ENCODE measurements around the gene NRXN2. TPM values are rescaled to one million over a fixed set of nuclear protein-coding genes. Genes with fewer than 3 reads are reported as not detected.

NRXN2 gene
- total and polyA plus RNA-seq, 4 donors, result 0.17 to 2.8 (median 1.4) TPM

DNA sequence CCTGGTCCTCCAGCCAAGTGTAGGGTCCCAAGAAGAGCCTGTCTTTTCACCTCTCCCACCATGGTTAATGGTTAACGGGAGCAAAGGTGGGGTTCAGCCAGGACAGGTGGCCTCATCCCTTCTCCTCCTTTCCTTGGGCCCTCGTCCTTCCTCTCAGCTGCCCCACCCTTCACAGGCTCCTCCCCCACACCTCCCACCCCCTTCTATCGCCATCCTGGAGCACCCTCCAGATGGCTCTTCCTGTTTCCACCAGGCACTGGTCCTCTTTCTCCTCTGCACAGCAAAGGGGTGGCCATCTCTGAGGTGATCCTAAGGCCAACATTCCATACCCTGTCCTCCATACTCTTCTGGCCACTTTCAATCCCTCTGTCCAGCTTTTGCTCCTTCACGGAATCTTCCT is 83.1 kb downstream of the NRXN2 start:
- Histone ChIP-seq H3K27ac (ENCODE audit: low read depth in 1 of 2, low read length in 2 of 2) (no peak overlapping the region), H3K4me3 (ENCODE audit: low read depth in 1 of 3, low read length in 3 of 3) (no peak overlapping the region), H3K36me3 (ENCODE audit: control insufficient read depth in 4 of 4, insufficient read depth in 3 of 4, low read depth in 1 of 4, low read length in 3 of 4) (no peaks in the 10 kb centered on the region), H3K9ac (ENCODE audit: low read depth in 1 of 2, low read length in 2 of 2) (no peak overlapping the region), H3K9me3 (ENCODE audit: control insufficient read depth in 4 of 4, low read length in 3 of 4) (no peaks in the 10 kb centered on the region), H3K4me1 (ENCODE audit: control insufficient read depth in 4 of 4, insufficient read depth in 4 of 4, low read length in 3 of 4) (no peaks in the 10 kb centered on the region), H3K27me3 (ENCODE audit: control insufficient read depth in 4 of 4, insufficient read depth in 4 of 4, low read length in 3 of 4) (peaks cover 0 to 12% (median 6%) of the 10 kb centered on the region in 4 donors)
- no peak for DNase-seq (ENCODE audit: low spot score)
- TF ChIP-seq RXRA (IDR thresholded peaks at IDR 0.05), result no peak
- TF ChIP-seq, protein P1, sequence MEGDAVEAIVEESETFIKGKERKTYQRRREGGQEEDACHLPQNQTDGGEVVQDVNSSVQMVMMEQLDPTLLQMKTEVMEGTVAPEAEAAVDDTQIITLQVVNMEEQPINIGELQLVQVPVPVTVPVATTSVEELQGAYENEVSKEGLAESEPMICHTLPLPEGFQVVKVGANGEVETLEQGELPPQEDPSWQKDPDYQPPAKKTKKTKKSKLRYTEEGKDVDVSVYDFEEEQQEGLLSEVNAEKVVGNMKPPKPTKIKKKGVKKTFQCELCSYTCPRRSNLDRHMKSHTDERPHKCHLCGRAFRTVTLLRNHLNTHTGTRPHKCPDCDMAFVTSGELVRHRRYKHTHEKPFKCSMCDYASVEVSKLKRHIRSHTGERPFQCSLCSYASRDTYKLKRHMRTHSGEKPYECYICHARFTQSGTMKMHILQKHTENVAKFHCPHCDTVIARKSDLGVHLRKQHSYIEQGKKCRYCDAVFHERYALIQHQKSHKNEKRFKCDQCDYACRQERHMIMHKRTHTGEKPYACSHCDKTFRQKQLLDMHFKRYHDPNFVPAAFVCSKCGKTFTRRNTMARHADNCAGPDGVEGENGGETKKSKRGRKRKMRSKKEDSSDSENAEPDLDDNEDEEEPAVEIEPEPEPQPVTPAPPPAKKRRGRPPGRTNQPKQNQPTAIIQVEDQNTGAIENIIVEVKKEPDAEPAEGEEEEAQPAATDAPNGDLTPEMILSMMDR (IDR thresholded peaks at IDR 0.05; ENCODE audit: low read depth, low read length, missing input control), result no peak
- TF ChIP-seq EGR1 (IDR thresholded peaks at IDR 0.05; ENCODE audit: low read depth in 2 of 2), result no peak
- no peak for TF ChIP-seq HNF4A (conservative IDR thresholded peaks at IDR 0.05)
- no peak for TF ChIP-seq FOXA2 (IDR thresholded peaks at IDR 0.05)
- no peak for TF ChIP-seq RAD21 (IDR thresholded peaks at IDR 0.05)
- TF ChIP-seq, protein P2, sequence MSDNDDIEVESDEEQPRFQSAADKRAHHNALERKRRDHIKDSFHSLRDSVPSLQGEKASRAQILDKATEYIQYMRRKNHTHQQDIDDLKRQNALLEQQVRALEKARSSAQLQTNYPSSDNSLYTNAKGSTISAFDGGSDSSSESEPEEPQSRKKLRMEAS (IDR thresholded peaks at IDR 0.05), result no peak
- no peak for TF ChIP-seq GABPA (IDR thresholded peaks at IDR 0.05 in 1 of 2, conservative IDR thresholded peaks at IDR 0.05 in 1 of 2)
- TF ChIP-seq, protein P3, sequence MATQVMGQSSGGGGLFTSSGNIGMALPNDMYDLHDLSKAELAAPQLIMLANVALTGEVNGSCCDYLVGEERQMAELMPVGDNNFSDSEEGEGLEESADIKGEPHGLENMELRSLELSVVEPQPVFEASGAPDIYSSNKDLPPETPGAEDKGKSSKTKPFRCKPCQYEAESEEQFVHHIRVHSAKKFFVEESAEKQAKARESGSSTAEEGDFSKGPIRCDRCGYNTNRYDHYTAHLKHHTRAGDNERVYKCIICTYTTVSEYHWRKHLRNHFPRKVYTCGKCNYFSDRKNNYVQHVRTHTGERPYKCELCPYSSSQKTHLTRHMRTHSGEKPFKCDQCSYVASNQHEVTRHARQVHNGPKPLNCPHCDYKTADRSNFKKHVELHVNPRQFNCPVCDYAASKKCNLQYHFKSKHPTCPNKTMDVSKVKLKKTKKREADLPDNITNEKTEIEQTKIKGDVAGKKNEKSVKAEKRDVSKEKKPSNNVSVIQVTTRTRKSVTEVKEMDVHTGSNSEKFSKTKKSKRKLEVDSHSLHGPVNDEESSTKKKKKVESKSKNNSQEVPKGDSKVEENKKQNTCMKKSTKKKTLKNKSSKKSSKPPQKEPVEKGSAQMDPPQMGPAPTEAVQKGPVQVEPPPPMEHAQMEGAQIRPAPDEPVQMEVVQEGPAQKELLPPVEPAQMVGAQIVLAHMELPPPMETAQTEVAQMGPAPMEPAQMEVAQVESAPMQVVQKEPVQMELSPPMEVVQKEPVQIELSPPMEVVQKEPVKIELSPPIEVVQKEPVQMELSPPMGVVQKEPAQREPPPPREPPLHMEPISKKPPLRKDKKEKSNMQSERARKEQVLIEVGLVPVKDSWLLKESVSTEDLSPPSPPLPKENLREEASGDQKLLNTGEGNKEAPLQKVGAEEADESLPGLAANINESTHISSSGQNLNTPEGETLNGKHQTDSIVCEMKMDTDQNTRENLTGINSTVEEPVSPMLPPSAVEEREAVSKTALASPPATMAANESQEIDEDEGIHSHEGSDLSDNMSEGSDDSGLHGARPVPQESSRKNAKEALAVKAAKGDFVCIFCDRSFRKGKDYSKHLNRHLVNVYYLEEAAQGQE (IDR thresholded peaks at IDR 0.05), result no peak
- TF ChIP-seq, protein P4, sequence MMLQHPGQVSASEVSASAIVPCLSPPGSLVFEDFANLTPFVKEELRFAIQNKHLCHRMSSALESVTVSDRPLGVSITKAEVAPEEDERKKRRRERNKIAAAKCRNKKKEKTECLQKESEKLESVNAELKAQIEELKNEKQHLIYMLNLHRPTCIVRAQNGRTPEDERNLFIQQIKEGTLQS (IDR thresholded peaks at IDR 0.05), result no peak
- TF ChIP-seq NR2F2 (IDR thresholded peaks at IDR 0.05), result no peak
- TF ChIP-seq, protein P5, sequence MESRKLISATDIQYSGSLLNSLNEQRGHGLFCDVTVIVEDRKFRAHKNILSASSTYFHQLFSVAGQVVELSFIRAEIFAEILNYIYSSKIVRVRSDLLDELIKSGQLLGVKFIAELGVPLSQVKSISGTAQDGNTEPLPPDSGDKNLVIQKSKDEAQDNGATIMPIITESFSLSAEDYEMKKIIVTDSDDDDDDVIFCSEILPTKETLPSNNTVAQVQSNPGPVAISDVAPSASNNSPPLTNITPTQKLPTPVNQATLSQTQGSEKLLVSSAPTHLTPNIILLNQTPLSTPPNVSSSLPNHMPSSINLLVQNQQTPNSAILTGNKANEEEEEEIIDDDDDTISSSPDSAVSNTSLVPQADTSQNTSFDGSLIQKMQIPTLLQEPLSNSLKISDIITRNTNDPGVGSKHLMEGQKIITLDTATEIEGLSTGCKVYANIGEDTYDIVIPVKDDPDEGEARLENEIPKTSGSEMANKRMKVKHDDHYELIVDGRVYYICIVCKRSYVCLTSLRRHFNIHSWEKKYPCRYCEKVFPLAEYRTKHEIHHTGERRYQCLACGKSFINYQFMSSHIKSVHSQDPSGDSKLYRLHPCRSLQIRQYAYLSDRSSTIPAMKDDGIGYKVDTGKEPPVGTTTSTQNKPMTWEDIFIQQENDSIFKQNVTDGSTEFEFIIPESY (IDR thresholded peaks at IDR 0.05), result no peak
- 56% methylated on average over 4 of the region's 4 CpGs for WGBS

DNA sequence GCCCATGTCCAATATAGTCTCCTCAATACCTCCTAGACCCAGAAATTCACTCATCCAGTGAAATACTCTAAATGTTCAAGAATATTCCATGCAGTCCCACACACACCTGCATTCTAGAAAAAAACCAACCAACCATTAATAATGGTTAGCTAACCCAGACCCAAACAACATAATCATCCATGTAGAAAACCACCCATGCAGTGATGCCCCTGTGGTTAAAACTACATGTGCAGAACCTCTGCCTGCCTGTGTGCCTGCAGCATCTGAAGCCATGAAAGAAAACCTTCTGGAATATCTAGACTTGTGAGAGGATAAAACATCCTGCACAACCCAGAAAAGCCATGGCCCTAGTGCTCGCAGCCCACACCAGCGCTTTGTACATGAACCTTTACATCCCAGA is 84.2 kb downstream of the NRXN2 start:
- no peak overlapping the region for H3K4me3 ChIP-seq (ENCODE audit: low read depth in 1 of 3, low read length in 3 of 3)
- H3K27ac ChIP-seq (ENCODE audit: low read depth in 1 of 2, low read length in 2 of 2), result no peak overlapping the region
- H3K27me3 ChIP-seq (ENCODE audit: control insufficient read depth in 4 of 4, insufficient read depth in 4 of 4, low read length in 3 of 4), result peaks cover 0 to 6% (median 3%) of the 10 kb centered on the region in 4 donors
- no peak overlapping the region for H3K9ac ChIP-seq (ENCODE audit: low read depth in 1 of 2, low read length in 2 of 2)
- WGBS, result 96% methylated on average over 2 of the region's 2 CpGs
- H3K9me3 ChIP-seq (ENCODE audit: control insufficient read depth in 4 of 4, low read length in 3 of 4), result no peaks in the 10 kb centered on the region
- H3K4me1 ChIP-seq (ENCODE audit: control insufficient read depth in 4 of 4, insufficient read depth in 4 of 4, low read length in 3 of 4), result no peaks in the 10 kb centered on the region
- no peaks in the 10 kb centered on the region for H3K36me3 ChIP-seq (ENCODE audit: control insufficient read depth in 4 of 4, insufficient read depth in 3 of 4, low read depth in 1 of 4, low read length in 3 of 4)
- no peak for DNase-seq (ENCODE audit: low spot score)
- TF ChIP-seq YY1 (IDR thresholded peaks at IDR 0.05), result no peak
- no peak for TF ChIP-seq HNF4A (conservative IDR thresholded peaks at IDR 0.05)
- TF ChIP-seq, protein P4 (IDR thresholded peaks at IDR 0.05), result no peak
- no peak for TF ChIP-seq FOXA1 (IDR thresholded peaks at IDR 0.05)
- TF ChIP-seq SP1 (IDR thresholded peaks at IDR 0.05), result no peak
- no peak for TF ChIP-seq JUND (IDR thresholded peaks at IDR 0.05)
- TF ChIP-seq, protein P3 (IDR thresholded peaks at IDR 0.05), result no peak
- TF ChIP-seq FOXA2 (IDR thresholded peaks at IDR 0.05), result no peak
- TF ChIP-seq HNF4G (IDR thresholded peaks at IDR 0.05), result no peak
- TF ChIP-seq, protein P1 (IDR thresholded peaks at IDR 0.05; ENCODE audit: low read depth, low read length, missing input control), result no peak
- no peak for TF ChIP-seq GABPA (IDR thresholded peaks at IDR 0.05 in 1 of 2, conservative IDR thresholded peaks at IDR 0.05 in 1 of 2)
- no peak for TF ChIP-seq RAD21 (IDR thresholded peaks at IDR 0.05)
- TF ChIP-seq EGR1 (IDR thresholded peaks at IDR 0.05; ENCODE audit: low read depth in 2 of 2), result no peak
- no peak for TF ChIP-seq NR2F2 (IDR thresholded peaks at IDR 0.05)

All from liver (tissue), 9 donors.